BJ (cell line): Measurements from ENCODE around the gene MIER1. TPM values are rescaled to one million over a fixed set of nuclear protein-coding genes. Genes with fewer than 3 reads are reported as not detected.

Experiments
- CTCF ChIA-PET: fragments of 350-600 bp; formaldehyde crosslinking; extraction: SDS; loops from one replicate; lab custom pipeline; 2021; ENCODE audit warnings: antibody characterized with exemption, inconsistent platforms; lab: Yijun Ruan, JAX
- POLR2A ChIA-PET: fragments of 300-600 bp; sonication (Branson Sonifier 250); formaldehyde crosslinking; extraction: SDS; loops from one replicate; lab custom pipeline; 2021; ENCODE audit warnings: antibody characterized with exemption; lab: Charles Lee
- DNase-seq: peaks from one replicate; pipeline ENCODE4 v3.0.0-alpha.2; 2011; ENCODE audit warnings: low read depth
- H3K27me3 ChIP-seq: 2 replicates; pipeline ENCODE4 v1.6.0; 2011; ENCODE audit warnings: low read length; ENCODE audit not compliant: control insufficient read depth, insufficient read depth
- H3K36me3 ChIP-seq: 2 replicates; pipeline ENCODE4 v1.5.1; 2011; ENCODE audit warnings: low read length; ENCODE audit not compliant: control insufficient read depth, insufficient read depth
- H3K4me3 ChIP-seq: 2 replicates; pipeline ENCODE4 v1.5.1; 2011; ENCODE audit warnings: low read depth, mild to moderate bottlenecking, control low read depth, low read length
- CTCF ChIP-seq: IDR thresholded peaks from 2 replicates; pipeline ENCODE4 v1.5.1; 2011; ENCODE audit warnings: low read depth, mild to moderate bottlenecking, control low read depth, inconsistent platforms, low read length, moderate library complexity; ENCODE audit not compliant: insufficient read depth
- polyA plus RNA-seq: library from polyadenylated mRNA; depleted of rRNA; stranded (reverse); fragments of >200 nt; gene quantifications from 2 replicates; pipeline ENCODE4 v1.2.3, GENCODE V29; 2011

MIER1 gene
- polyA plus RNA-seq, 1 experiment, result 6.4 TPM

- no peak for DNase-seq
- CTCF ChIA-PET, result interaction anchor here (0.9 to 1.6 kb wide), 2 partner anchors 14 to 30 kb away, joined by 3 read pairs; no protein-coding TSS in a partner anchor
- no peak overlapping the region for H3K4me3 ChIP-seq
- H3K36me3 ChIP-seq, result peaks cover 2% of the 10 kb centered on the region
- no peak for TF ChIP-seq CTCF
- POLR2A ChIA-PET, result no interaction called here
- H3K27me3 ChIP-seq, result no peaks in the 10 kb centered on the region
Observed at GRCh38 chr1:66981679-66982078, 56.9 kb downstream of the MIER1 start.

- Histone ChIP-seq H3K4me3 (no peak overlapping the region), H3K36me3 (peaks cover 2% of the 10 kb centered on the region), H3K27me3 (no peaks in the 10 kb centered on the region)
- POLR2A ChIA-PET, result no interaction called here
- no peak for TF ChIP-seq CTCF
- CTCF ChIA-PET, result interaction anchor here (0.6 kb wide), 1 partner anchor 37 kb away, joined by 3 read pairs; no protein-coding TSS in a partner anchor
- DNase-seq, result no peak
Observed at GRCh38 chr1:66982561-66983260, 57.9 kb downstream of the MIER1 start.

DNA sequence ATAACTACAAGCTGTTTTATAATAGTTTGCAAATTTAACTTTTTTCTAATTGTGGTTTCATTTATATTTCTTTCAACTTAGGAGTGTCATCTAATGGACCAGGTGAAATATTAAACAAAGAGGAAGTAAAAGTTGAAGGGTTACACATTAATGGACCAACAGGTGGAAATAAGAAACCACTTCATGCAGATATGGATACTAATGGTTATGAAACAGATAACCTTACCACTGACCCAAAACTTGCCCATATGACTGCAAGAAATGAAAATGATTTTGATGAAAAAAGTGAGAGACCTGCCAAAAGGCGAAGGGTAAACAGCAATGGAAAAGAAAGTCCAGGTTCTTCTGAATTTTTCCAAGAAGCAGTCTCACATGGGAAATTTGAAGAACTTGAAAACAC, 59.7 kb downstream of the MIER1 start:
- ChIA-PET POLR2A (no interaction called here), CTCF (interaction anchor here (1.2 kb wide), 1 partner anchor 161 kb away, joined by 3 read pairs; no protein-coding TSS in a partner anchor)
- no peaks in the 10 kb centered on the region for H3K27me3 ChIP-seq
- H3K36me3 ChIP-seq, result peaks cover 2% of the 10 kb centered on the region
- no peak overlapping the region for H3K4me3 ChIP-seq
- TF ChIP-seq CTCF, result no peak
- no peak for DNase-seq

GRCh38 chr1:66985835-66986234, 61.0 kb downstream of the MIER1 start:
- ChIA-PET POLR2A (no interaction called here), CTCF (interaction anchor here (0.6 kb wide), 1 partner anchor 29 kb away, joined by 3 read pairs; no protein-coding TSS in a partner anchor)
- H3K36me3 ChIP-seq, result peaks cover 2% of the 10 kb centered on the region
- no peaks in the 10 kb centered on the region for H3K27me3 ChIP-seq
- no peak for TF ChIP-seq CTCF
- no peak overlapping the region for H3K4me3 ChIP-seq
- no peak for DNase-seq

DNA sequence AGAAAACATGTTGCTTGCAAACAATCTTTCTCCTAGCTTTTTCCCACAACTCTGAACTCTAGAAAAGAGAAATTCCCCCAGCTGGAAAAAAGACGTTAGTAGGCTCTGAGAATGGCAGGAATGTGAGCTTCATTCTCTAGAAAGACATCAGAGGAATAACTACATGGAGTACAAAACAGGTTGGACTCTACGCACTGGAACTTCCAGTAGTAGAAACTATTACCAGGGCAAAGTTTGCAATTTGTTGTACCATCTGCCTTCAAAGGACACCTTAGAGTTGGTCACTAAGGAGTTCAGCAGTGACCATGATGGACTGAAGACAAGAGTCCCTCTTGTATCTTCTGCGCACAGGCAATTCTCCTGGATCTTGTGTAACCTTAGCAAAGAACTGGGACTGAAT, 68.3 kb downstream of the MIER1 start:
- Histone ChIP-seq H3K4me3 (no peak overlapping the region), H3K27me3 (no peaks in the 10 kb centered on the region), H3K36me3 (peaks cover 4% of the 10 kb centered on the region)
- POLR2A ChIA-PET, result no interaction called here
- no peak for DNase-seq
- CTCF ChIA-PET, result interaction anchor here (0.5 to 9.7 kb wide), 4 partner anchors 30 to 219 kb away, joined by 3 to 143 read pairs (median 4); no protein-coding TSS in a partner anchor
- no peak for TF ChIP-seq CTCF
